ENCODE data around the gene RALB.

RALB gene

DNA sequence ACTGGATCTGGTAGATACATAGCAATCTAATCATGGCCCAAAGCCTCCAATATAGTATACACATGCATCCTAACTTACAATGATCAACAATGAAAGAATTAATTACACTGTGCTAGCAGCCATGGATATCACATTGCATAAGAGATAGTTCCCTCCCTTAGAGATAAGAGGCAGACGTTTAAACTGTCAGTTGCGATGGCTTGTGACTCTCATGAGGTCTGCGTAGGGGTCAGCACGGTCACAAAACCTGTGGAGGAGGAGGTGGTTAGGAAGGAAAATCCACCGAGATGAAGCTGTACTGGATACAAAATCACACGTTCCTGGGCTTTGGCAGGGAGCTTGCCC lies 800 bp upstream of the RALB start:
- DNase-seq (ENCODE audit: extremely low read depth, low read depth) = no peak

DNA sequence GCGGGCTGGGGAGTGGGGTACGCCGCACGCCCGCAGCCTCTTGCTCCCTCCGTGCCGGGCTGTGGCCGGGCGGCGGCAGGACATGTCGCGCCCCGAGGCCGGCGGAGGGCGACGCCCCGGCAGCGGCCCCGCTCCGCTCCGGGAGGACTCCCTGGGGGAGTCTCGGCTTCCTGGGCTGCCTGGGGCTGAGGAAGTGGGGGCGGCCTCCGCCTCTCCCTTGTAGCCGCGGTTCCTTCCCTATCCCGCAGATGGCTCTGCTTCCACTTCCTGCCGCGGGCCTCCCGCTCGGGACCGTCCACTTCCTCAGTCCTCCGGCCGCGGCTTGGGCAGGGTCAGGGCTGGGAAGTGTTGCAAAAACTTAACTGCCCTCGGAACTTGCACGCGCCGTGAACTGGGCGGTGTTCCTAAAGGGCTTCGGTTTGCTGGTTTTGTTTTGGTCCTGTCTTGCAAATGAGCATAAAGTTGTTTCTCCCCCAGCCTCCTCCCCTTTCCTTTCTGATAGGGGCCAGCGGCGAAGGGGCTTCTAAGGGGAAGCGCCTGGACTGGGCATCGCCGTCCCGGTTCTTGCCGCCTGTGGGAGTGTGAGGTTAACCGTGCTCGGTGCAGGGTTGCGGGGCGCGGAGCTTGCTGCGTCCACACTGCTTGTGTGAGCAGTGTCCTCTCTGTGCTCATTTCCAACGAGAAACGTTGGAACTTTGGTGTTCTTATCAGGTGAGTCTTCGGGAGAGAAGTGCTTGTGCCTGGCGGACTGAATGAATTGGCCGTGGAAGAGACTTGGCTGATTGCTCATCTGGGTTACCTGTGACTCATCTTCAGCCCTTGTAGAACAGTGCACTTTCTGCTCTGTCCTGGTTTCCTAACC lies 600 bp downstream of the RALB start:
- TF ChIP-seq, protein P1, sequence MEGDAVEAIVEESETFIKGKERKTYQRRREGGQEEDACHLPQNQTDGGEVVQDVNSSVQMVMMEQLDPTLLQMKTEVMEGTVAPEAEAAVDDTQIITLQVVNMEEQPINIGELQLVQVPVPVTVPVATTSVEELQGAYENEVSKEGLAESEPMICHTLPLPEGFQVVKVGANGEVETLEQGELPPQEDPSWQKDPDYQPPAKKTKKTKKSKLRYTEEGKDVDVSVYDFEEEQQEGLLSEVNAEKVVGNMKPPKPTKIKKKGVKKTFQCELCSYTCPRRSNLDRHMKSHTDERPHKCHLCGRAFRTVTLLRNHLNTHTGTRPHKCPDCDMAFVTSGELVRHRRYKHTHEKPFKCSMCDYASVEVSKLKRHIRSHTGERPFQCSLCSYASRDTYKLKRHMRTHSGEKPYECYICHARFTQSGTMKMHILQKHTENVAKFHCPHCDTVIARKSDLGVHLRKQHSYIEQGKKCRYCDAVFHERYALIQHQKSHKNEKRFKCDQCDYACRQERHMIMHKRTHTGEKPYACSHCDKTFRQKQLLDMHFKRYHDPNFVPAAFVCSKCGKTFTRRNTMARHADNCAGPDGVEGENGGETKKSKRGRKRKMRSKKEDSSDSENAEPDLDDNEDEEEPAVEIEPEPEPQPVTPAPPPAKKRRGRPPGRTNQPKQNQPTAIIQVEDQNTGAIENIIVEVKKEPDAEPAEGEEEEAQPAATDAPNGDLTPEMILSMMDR (IDR thresholded peaks at IDR 0.05; ENCODE audit: low read depth, low read length) = peak; percentile 49

More for the DNA sequence above, 800 bp upstream of the RALB start:
- TF ChIP-seq, protein P1 (IDR thresholded peaks at IDR 0.05; ENCODE audit: low read depth, low read length) = no peak

DNA sequence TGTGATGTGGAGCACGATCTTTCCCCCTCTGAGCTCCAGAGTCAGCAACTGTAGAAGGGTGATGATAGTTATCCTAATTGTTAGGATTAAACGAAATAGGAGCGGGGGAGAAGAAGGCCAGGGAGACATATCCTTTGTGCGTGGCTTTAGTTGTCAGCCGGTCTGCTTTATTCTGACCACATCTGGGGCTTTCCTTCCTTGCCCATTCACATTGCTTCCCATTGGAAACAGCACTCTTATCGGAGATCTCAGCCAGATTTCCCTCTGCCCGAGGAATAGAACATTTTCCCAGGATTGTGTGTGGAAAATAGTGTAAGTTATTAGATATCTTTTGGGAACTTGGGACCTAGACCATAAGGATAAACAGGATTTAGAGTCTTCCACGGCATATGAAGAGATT lies 1.5 kb downstream of the RALB start:
- TF ChIP-seq, protein P1 (IDR thresholded peaks at IDR 0.05; ENCODE audit: low read depth, low read length) = no peak
- DNase-seq (ENCODE audit: extremely low read depth, low read depth) = no peak

More for the DNA sequence above, 600 bp downstream of the RALB start:
- peak; percentile 53 for DNase-seq (ENCODE audit: extremely low read depth, low read depth)

DNA sequence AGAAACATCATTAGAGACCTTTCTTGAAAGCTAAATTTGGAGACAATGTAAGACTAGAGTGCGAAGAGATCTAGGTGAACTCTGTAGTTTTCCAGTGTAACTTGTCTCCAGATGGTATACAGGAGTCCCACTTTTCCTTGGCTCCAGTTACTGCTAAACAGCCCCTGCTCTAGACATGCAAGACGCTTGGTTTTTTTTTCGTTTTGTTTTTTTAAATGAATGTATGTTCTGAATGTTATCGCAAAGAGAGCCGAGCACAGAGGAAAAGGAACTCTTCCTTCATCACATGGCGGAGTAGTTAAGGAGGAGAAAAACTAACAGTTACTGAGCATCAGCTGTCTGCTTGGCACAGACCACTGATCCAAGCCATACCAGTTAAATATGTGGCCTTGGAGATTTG lies 2.4 kb downstream of the RALB start:
- no peak for DNase-seq (ENCODE audit: extremely low read depth, low read depth)
- TF ChIP-seq, protein P1 (IDR thresholded peaks at IDR 0.05; ENCODE audit: low read depth, low read length) = no peak

DNA sequence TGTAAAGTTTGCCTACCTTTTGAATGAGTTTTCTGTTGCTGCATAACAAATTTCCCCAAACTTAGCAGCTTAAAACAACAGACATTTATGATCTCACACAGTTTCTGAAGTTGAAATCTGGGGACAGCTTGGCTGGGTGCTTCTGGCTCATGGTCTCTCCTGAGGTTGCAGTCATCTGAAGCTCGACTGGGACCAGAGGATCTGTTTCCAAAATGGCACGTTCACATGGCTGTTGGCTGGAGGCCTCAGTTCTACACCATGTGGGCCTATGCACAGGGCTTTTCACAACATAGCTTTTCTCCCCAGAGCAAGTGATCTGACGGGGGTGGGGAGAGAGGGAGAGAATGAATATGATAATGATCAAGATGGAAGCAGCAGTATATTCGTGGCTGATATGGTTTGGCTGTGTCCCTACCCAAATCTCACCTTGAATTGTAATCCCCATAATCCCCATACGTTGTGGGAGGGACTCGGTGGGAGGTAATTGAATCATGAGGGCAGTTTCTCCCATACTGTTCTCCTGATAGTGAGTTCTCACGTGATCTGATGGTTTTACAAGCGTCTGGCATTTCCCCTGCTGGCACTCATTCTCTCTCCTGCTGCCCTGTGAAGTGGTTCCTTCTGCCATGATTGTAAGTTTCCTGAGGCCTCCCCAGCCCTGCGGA lies 3.5 kb downstream of the RALB start:
- DNase-seq (ENCODE audit: extremely low read depth, low read depth) = no peak
- TF ChIP-seq, protein P1 (IDR thresholded peaks at IDR 0.05; ENCODE audit: low read depth, low read length) = no peak

DNA sequence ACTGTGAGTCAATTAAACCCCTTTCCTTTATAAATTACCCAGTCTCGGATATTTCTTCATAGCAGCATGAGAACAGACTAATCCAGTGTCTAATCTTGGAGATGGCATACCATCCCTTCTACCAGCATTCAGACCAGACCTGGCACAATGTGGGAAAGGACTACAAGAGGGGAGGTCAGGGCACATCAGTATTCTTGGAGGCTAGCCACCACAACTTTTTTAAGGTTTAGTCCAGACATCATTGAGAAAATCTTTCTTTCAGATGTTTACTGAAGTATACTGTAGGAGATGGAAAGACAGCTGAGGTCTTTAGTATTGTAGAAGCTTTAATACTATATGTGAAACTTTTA lies 4.0 kb downstream of the RALB start:
- TF ChIP-seq, protein P1 (IDR thresholded peaks at IDR 0.05; ENCODE audit: low read depth, low read length) = no peak
- no peak for DNase-seq (ENCODE audit: extremely low read depth, low read depth)

DNA sequence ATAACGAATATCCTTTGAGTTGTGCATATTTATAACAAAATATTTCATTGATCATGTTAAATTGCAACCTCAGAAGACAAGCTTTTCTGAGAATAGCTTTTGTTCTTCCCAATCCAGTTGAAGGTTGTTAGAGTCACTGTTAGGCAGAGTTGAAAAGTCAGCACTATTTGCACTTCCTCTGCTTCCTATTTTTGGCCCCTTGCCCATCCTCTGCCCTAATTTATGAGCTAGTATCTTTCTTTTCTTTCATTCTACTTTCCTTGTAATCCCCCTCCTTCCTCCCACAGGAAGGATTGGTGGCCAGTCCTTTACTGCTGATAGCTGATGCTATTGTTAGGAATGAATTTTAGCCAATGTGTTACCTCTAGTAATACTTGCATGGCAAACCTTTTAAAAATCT lies 4.9 kb downstream of the RALB start:
- no peak for DNase-seq (ENCODE audit: extremely low read depth, low read depth)
- TF ChIP-seq, protein P1 (IDR thresholded peaks at IDR 0.05; ENCODE audit: low read depth, low read length) = no peak
